Endothelial cell of umbilical vein (primary cell): ENCODE results near the gene FBXW4. TPM values are rescaled to one million over a fixed set of nuclear protein-coding genes. Genes with fewer than 3 reads are reported as not detected.

Source experiments
- BruUV-seq: library from RNA; stranded (reverse); fragments of 400-500 nt; replicated peaks from 2 replicates; lab custom pipeline; 2021; lab: Mats Ljungman, UMichigan
- CTCF ChIA-PET: fragments of 300-600, 350-600 bp; sonication (Branson Sonifier 250); formaldehyde crosslinking; loops from one replicate; lab custom pipeline; 2021; ENCODE audit warnings: antibody characterized with exemption, inconsistent platforms; lab: Charles Lee
- POLR2A ChIA-PET: fragments of 300-600, 350-600 bp; sonication (Branson Sonifier 250); formaldehyde crosslinking; loops from one replicate; lab custom pipeline; 2021; ENCODE audit warnings: antibody characterized with exemption, inconsistent platforms; lab: Charles Lee
- DNase-seq: peaks from one replicate; pipeline ENCODE4 v3.0.0-alpha.2; 2011; ENCODE audit warnings: low read depth, low spot score
- FAIRE-seq: peaks from 2 replicates; lab custom pipeline; 2011; peaks lifted over from hg19 to GRCh38; lab: Jason Lieb, UNC
- H2AFZ ChIP-seq: 2 replicates; pipeline ENCODE4 v1.6.0; 2012; ENCODE audit warnings: low read depth, low read length, control low read depth, inconsistent platforms
- H3K27ac ChIP-seq: 2 replicates; pipeline ENCODE4 v1.5.1; 2011; ENCODE audit warnings: low read depth, mild to moderate bottlenecking, control low read depth, low read length, moderate library complexity; ENCODE audit not compliant: insufficient read depth
- H3K27me3 ChIP-seq, 2 experiments: 2 replicates each; pipeline versions ENCODE4 v1.6.0 to v1.6.1; 2011; ENCODE audit warnings: low read length in 2 of 2, mixed read lengths in 1 of 2; ENCODE audit not compliant: control insufficient read depth in 2 of 2, insufficient read depth in 2 of 2
- H3K36me3 ChIP-seq, 2 experiments: 2 replicates in 1 of 2; 3 replicates in 1 of 2; pipeline ENCODE4 v1.5.1; 2011; ENCODE audit warnings: low read length in 2 of 2, mild to moderate bottlenecking in 1 of 2, moderate library complexity in 1 of 2; ENCODE audit not compliant: control insufficient read depth in 2 of 2, insufficient read depth in 2 of 2; ENCODE audit errors: extremely low read depth in 1 of 2
- H3K4me1 ChIP-seq: 3 replicates; pipeline ENCODE4 v1.5.1; 2011; ENCODE audit warnings: mild to moderate bottlenecking, low read length; ENCODE audit not compliant: control insufficient read depth, insufficient read depth; ENCODE audit errors: extremely low read depth
- H3K4me2 ChIP-seq: 2 replicates; pipeline ENCODE4 v1.6.1; 2011; ENCODE audit warnings: low read length, control low read depth, mixed read lengths; ENCODE audit not compliant: insufficient read depth
- H3K4me3 ChIP-seq, 3 experiments: fragments of 200-600 bp in 1 of 3; sonication (generic), shearing (Covaris generic) in 1 of 3; replicated peaks in 1 of 3; 2 replicates each; pipeline ENCODE4 v1.5.1; 2011 to 2016; ENCODE audit warnings: control low read depth in 3 of 3, low read length in 3 of 3, mild to moderate bottlenecking in 2 of 3, inconsistent platforms in 1 of 3, low read depth in 1 of 3, moderate library complexity in 1 of 3; ENCODE audit not compliant: insufficient read depth in 1 of 3
- H3K79me2 ChIP-seq: 2 replicates; pipeline ENCODE4 v1.6.0; 2012; ENCODE audit warnings: low read length, inconsistent platforms; ENCODE audit not compliant: control insufficient read depth, insufficient read depth
- H3K9ac ChIP-seq: replicated peaks from 2 replicates; pipeline ENCODE3; 2011; ENCODE audit warnings: low read length, control low read depth; ENCODE audit not compliant: insufficient read depth; ENCODE audit errors: extremely low read depth
- H3K9me1 ChIP-seq: replicated peaks from 3 replicates; pipeline ENCODE4 v1.6.0; 2011; ENCODE audit warnings: mild to moderate bottlenecking, low read length; ENCODE audit not compliant: control insufficient read depth, insufficient read depth; ENCODE audit errors: extremely low read depth
- H3K9me3 ChIP-seq: replicated peaks from 2 replicates; pipeline ENCODE4 v1.5.1; 2012; ENCODE audit warnings: low read length, inconsistent platforms; ENCODE audit not compliant: control insufficient read depth, insufficient read depth
- H4K20me1 ChIP-seq: replicated peaks from 2 replicates; pipeline ENCODE3; 2011; ENCODE audit warnings: mild to moderate bottlenecking, low read length; ENCODE audit not compliant: control insufficient read depth, insufficient read depth; ENCODE audit errors: extremely low read depth
- EZH2 ChIP-seq: IDR thresholded peaks from 2 replicates; pipeline ENCODE4 v1.6.1; 2012; ENCODE audit warnings: borderline replicate concordance, low read depth, mild to moderate bottlenecking, moderate library complexity, low read length, inconsistent platforms; ENCODE audit not compliant: severe bottlenecking
- FOS ChIP-seq: IDR thresholded peaks from 2 replicates; pipeline ENCODE4 v1.6.1; 2011; ENCODE audit warnings: mild to moderate bottlenecking, low read length, moderate library complexity, borderline replicate concordance; ENCODE audit not compliant: insufficient read depth
- GATA2 ChIP-seq: IDR thresholded peaks from 2 replicates; pipeline ENCODE4 v1.7.0; 2011; ENCODE audit warnings: low read depth, mild to moderate bottlenecking, moderate library complexity, mixed read lengths, low read length; ENCODE audit not compliant: insufficient read length, insufficient read depth
- JUN ChIP-seq: IDR thresholded peaks from 2 replicates; pipeline ENCODE4 v1.6.1; 2011; ENCODE audit warnings: borderline replicate concordance, low read depth; ENCODE audit not compliant: insufficient read length, insufficient read depth
- MYC ChIP-seq: IDR thresholded peaks from one replicate; pipeline ENCODE4 v1.6.1; 2011; ENCODE audit warnings: mild to moderate bottlenecking, low read depth, low read length
- POLR2A ChIP-seq: IDR thresholded peaks from 2 replicates; pipeline ENCODE4 v1.6.1; 2012; ENCODE audit warnings: low read depth, mild to moderate bottlenecking, control low read depth, low read length
- POLR2AphosphoS5 ChIP-seq: IDR thresholded peaks from 2 replicates; pipeline ENCODE4 v1.6.1; 2012; ENCODE audit warnings: low read depth, mild to moderate bottlenecking, control low read depth, low read length, moderate library complexity; ENCODE audit not compliant: insufficient read depth
- dilution Hi-C: fragments of 300-500 bp; cut with MboI; formaldehyde crosslinking; loops from one replicate; pipeline ENCODE4 v1.15.0; 2019; ENCODE audit warnings: low sequenced_read_pairs; ENCODE audit not compliant: extremely low pct_ligation_motif_present
- intact Hi-C: fragments of 100-400 bp; cut with micrococcal nuclease; formaldehyde crosslinking; loops from one replicate; pipeline ENCODE4 v1.10.0; 2022
- polyA plus RNA-seq, 4 experiments: library from polyadenylated mRNA; depleted of rRNA in 3 of 4; stranded (reverse) in 3 of 4; unstranded in 1 of 4; fragments of >200 nt; gene quantifications; 2 replicates each; pipeline versions ENCODE4 v1.2.1 to v1.2.3, GENCODE V29; 2011 to 2012; ENCODE audit warnings: missing spikeins in 1 of 4
- total RNA-seq: library from RNA; stranded (reverse); gene quantifications from 2 replicates; pipeline ENCODE4 v1.2.3, GENCODE V29; 2021
- TF ChIP-seq, protein P1 (sequence below): IDR thresholded peaks from 2 replicates; pipeline ENCODE4 v1.6.1; 2011; ENCODE audit not compliant: insufficient read depth, insufficient read length
- TF ChIP-seq, protein P2 (sequence below), 2 donors: IDR thresholded peaks; 1 replicate in 1 of 2; 2 replicates in 1 of 2; pipeline ENCODE4 v1.5.1; 2011; ENCODE audit warnings: low read length in 2 of 2, mild to moderate bottlenecking in 2 of 2, moderate library complexity in 2 of 2, control low read depth in 1 of 2, inconsistent platforms in 1 of 2, low read depth in 1 of 2; ENCODE audit not compliant: insufficient read depth in 1 of 2; ENCODE audit errors: extremely low read depth in 1 of 2

Gene FBXW4
- total and polyA plus RNA-seq, 2 donors (not counting 3 experiments of a cell fraction or from before 2014, with no cell fraction given): 20.8 to 21.1 TPM

DNA sequence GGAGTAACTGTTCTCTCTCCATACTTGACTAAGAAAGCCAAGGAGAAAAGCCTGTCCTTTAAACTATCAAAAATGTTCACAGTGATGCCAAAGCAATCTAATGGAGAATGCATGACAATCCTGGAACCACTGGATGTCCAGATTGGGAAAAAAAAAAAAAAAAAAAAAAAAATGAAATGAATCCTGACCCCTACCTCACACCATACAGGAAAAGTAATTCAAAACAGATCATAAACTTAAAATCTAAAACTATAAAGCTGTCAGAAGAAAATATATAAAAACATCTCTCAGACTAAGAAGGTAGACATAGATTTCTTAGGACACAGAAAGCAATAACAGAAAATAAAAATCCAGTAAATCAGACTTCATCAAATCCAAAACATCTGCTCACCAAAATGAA, 18.4 kb downstream of the FBXW4 start:
- TF ChIP-seq EZH2: no peak
- TF ChIP-seq FOS: no peak
- TF ChIP-seq POLR2A: no peak
- TF ChIP-seq JUN: no peak
- TF ChIP-seq, protein P1, sequence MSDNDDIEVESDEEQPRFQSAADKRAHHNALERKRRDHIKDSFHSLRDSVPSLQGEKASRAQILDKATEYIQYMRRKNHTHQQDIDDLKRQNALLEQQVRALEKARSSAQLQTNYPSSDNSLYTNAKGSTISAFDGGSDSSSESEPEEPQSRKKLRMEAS: no peak
- TF ChIP-seq MYC: no peak
- no peak for TF ChIP-seq GATA2
- ChIA-PET POLR2A (interaction anchor here (0.7 kb wide), 1 partner anchor 1326 kb away, joined by 4 read pairs; no protein-coding TSS in a partner anchor), CTCF (no interaction called here)
- intact Hi-C loops (no loop called here), dilution Hi-C loops (no loop called here)
- Histone ChIP-seq H3K79me2 (no peaks in the 10 kb centered on the region), H3K4me2 (no peak overlapping the region), H3K27ac (no peak overlapping the region), H3K4me1 (no peaks in the 10 kb centered on the region), H2AFZ (no peak overlapping the region), H3K9me1 (no peaks in the 10 kb centered on the region), H3K4me3 (no peak overlapping the region), H3K9ac (no peak overlapping the region), H3K36me3 (peaks cover 2 to 4% of the 10 kb centered on the region in 2 experiments), H3K9me3 (no peaks in the 10 kb centered on the region), H4K20me1 (no peaks in the 10 kb centered on the region), H3K27me3 (no peaks in the 10 kb centered on the region)
- no TSS peak for BruUV-seq
- no peak for FAIRE-seq
- DNase-seq: no peak

DNA sequence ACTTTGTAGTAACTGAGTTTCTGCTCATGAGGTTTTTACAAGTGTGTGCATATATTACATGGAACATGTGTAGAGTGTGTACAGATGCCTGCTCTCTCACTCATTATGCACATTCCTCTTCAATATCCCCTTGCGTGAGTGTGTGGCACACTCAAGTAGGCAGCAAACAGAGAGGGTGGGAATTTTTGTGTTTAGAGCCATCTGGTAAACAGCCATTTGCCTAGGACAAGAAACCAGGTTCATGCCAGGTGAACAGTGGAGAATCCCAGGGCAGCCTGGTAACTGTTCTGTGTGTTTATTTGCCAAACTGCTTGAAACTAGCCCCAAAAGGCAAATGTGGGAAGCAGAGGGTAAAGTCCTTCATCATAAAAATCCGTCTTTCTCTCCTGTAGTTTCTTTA, 19.9 kb downstream of the FBXW4 start:
- no TSS peak for BruUV-seq
- ChIA-PET CTCF (no interaction called here), POLR2A (no interaction called here)
- H3K4me3 ChIP-seq: no peak overlapping the region
- H4K20me1 ChIP-seq: no peaks in the 10 kb centered on the region
- no peak overlapping the region for H3K4me2 ChIP-seq
- no peak overlapping the region for H3K9ac ChIP-seq
- no peaks in the 10 kb centered on the region for H3K79me2 ChIP-seq
- no peaks in the 10 kb centered on the region for H3K27me3 ChIP-seq
- TF ChIP-seq MYC (no peak), JUN (no peak), POLR2AphosphoS5 (no peak), FOS (no peak), EZH2 (no peak), POLR2A (no peak), GATA2 (no peak)
- TF ChIP-seq, protein P2, sequence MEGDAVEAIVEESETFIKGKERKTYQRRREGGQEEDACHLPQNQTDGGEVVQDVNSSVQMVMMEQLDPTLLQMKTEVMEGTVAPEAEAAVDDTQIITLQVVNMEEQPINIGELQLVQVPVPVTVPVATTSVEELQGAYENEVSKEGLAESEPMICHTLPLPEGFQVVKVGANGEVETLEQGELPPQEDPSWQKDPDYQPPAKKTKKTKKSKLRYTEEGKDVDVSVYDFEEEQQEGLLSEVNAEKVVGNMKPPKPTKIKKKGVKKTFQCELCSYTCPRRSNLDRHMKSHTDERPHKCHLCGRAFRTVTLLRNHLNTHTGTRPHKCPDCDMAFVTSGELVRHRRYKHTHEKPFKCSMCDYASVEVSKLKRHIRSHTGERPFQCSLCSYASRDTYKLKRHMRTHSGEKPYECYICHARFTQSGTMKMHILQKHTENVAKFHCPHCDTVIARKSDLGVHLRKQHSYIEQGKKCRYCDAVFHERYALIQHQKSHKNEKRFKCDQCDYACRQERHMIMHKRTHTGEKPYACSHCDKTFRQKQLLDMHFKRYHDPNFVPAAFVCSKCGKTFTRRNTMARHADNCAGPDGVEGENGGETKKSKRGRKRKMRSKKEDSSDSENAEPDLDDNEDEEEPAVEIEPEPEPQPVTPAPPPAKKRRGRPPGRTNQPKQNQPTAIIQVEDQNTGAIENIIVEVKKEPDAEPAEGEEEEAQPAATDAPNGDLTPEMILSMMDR (IDR thresholded peaks at IDR 0.05; ENCODE audit: extremely low read depth in 1 of 2, insufficient read depth in 1 of 2, low read depth in 1 of 2, low read length in 2 of 2): no peak
- TF ChIP-seq, protein P1: no peak
- DNase-seq (no peak), FAIRE-seq (no peak)
- no peak overlapping the region for H2AFZ ChIP-seq
- H3K9me1 ChIP-seq: no peaks in the 10 kb centered on the region
- no peaks in the 10 kb centered on the region for H3K9me3 ChIP-seq
- H3K36me3 ChIP-seq: peaks cover 2 to 8% of the 10 kb centered on the region in 2 experiments
- dilution Hi-C loops (no loop called here), intact Hi-C loops (no loop called here)
- no peaks in the 10 kb centered on the region for H3K4me1 ChIP-seq
- H3K27ac ChIP-seq: no peak overlapping the region
